Fibroblast of lung (primary cell): Measurements from ENCODE around the gene RNF11.

Experiments used
- EZH2 ChIP-seq: IDR thresholded peaks from 2 replicates; pipeline ENCODE4 v1.5.1; 2012; ENCODE audit warnings: low read length, control low read depth, mild to moderate bottlenecking; ENCODE audit errors: missing control alignments
- TF ChIP-seq, protein P1 (sequence below), 2 donors: IDR thresholded peaks in 1 of 2; conservative IDR thresholded peaks in 1 of 2; 1 replicate in 1 of 2; 2 replicates in 1 of 2; pipeline ENCODE4 v1.5.1; 2011 to 2012; ENCODE audit warnings: low read length in 2 of 2, control low read depth in 1 of 2, inconsistent platforms in 1 of 2, low read depth in 1 of 2, mild to moderate bottlenecking in 1 of 2

DNA sequence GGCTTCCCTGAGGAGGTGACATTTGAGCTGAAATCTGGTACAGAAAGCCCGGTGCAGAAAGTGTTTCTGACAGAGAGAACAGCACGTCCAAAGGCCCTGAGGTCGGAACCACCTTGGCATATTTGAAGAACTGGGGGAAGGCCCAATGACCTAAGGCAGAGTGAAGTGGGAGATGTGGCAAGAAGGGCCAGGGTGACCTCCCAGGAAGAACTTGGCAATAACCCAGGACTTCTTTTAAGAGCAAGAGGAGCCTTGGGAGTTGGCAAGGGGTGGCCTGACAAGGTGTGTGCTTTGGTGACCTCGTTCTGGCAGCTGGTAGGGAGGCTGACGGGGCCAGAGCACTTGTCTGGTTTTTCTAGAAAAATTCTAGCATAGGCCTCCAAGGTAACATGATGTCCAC lies 70.9 kb downstream of the RNF11 start:
- TF ChIP-seq, protein P1, sequence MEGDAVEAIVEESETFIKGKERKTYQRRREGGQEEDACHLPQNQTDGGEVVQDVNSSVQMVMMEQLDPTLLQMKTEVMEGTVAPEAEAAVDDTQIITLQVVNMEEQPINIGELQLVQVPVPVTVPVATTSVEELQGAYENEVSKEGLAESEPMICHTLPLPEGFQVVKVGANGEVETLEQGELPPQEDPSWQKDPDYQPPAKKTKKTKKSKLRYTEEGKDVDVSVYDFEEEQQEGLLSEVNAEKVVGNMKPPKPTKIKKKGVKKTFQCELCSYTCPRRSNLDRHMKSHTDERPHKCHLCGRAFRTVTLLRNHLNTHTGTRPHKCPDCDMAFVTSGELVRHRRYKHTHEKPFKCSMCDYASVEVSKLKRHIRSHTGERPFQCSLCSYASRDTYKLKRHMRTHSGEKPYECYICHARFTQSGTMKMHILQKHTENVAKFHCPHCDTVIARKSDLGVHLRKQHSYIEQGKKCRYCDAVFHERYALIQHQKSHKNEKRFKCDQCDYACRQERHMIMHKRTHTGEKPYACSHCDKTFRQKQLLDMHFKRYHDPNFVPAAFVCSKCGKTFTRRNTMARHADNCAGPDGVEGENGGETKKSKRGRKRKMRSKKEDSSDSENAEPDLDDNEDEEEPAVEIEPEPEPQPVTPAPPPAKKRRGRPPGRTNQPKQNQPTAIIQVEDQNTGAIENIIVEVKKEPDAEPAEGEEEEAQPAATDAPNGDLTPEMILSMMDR (conservative IDR thresholded peaks at IDR 0.05 in 1 of 2, IDR thresholded peaks at IDR 0.05 in 1 of 2; ENCODE audit: low read depth in 1 of 2, low read length in 2 of 2) = no peak
- TF ChIP-seq EZH2 = no peak
